Stomach (tissue), 9 donors: ENCODE measurements around the gene DUSP6. TPM values are rescaled to one million over a fixed set of nuclear protein-coding genes. Genes with fewer than 3 reads are reported as not detected.

Source experiments
- DNase-seq, 2 donors: peaks; one replicate each; pipeline versions ENCODE4 v3.0.0 to v3.0.0-alpha.2; 2013 to 2019
- H3K27ac ChIP-seq, 5 donors: fragments of 200-600 bp in 4 of 5; sonication (generic) in 4 of 5; one replicate each; pipeline ENCODE4 v1.5.1; 2013 to 2019; ENCODE audit warnings: mild to moderate bottlenecking in 1 of 5, moderate library complexity in 1 of 5
- H3K27me3 ChIP-seq, 3 donors: fragments of 200-600 bp; sonication (generic); one replicate each; pipeline ENCODE4 v1.5.1; 2017 to 2019; ENCODE audit warnings: mixed run types in 1 of 3
- H3K36me3 ChIP-seq, 4 donors: fragments of 200-600 bp; sonication (generic); 1 replicate in 3 of 4; 2 replicates in 1 of 4; pipeline ENCODE4 v1.5.1; 2016 to 2019
- H3K4me1 ChIP-seq, 4 donors: fragments of 200-600 bp; sonication (generic); one replicate each; pipeline ENCODE4 v1.5.1; 2016 to 2019
- H3K4me3 ChIP-seq, 4 donors: fragments of 200-600 bp; sonication (generic) in 3 of 4; one replicate each; pipeline ENCODE4 v1.5.1; 2016 to 2019; ENCODE audit warnings: mild to moderate bottlenecking in 1 of 4
- H3K9me3 ChIP-seq, 4 donors: fragments of 200-600 bp; sonication (generic); one replicate each; pipeline ENCODE4 v1.5.1; 2016 to 2019
- CTCF ChIP-seq, 7 experiments: fragments of 450-650 bp in 4 of 7; fragments of 200-600 bp in 3 of 7; sonication (generic) in 3 of 7; IDR thresholded peaks; one replicate each; pipeline ENCODE4 v1.5.1; 2016 to 2019; ENCODE audit warnings: antibody characterized with exemption in 7 of 7, control low read depth in 2 of 7, mild to moderate bottlenecking in 1 of 7
- EP300 ChIP-seq: sonication (generic); formaldehyde crosslinking; IDR thresholded peaks from one replicate; pipeline ENCODE4 v1.6.1; 2017; ENCODE audit warnings: antibody characterized with exemption
- POLR2A ChIP-seq, 4 donors: fragments of 450-650 bp; IDR thresholded peaks; one replicate each; pipeline ENCODE4 v1.6.1; 2016; ENCODE audit warnings: antibody characterized with exemption in 4 of 4, control low read depth in 2 of 4, mild to moderate bottlenecking in 1 of 4, moderate library complexity in 1 of 4
- POLR2AphosphoS5 ChIP-seq, 3 donors: sonication (generic); formaldehyde crosslinking; IDR thresholded peaks; one replicate each; pipeline ENCODE4 v1.6.1; 2016; ENCODE audit warnings: antibody characterized with exemption in 3 of 3
- WGBS, 5 donors: extraction: QIAGEN DNeasy Blood & Tissue Kit in 3 of 5; methylation state at CpG; one replicate each; pipeline versions ENCODE4 v1.1.5 to v1.1.7; 2013 to 2018; 5-methylcytosine and 5-hydroxymethylcytosine counted together
- intact Hi-C: fragments of 100-400 bp; cut with DNase I; formaldehyde crosslinking; loops from one replicate; pipeline ENCODE4 v1.15.1; 2023; ENCODE audit warnings: low total_unique reads
- polyA plus RNA-seq, 3 donors: library from polyadenylated mRNA; stranded (reverse); fragments of 200-250 nt; gene quantifications; one replicate each; pipeline ENCODE4 v1.2.3, GENCODE V29; 2013
- total RNA-seq, 5 donors: library from RNA; depleted of rRNA; stranded (reverse); fragments of >200 nt; gene quantifications; one replicate each; pipeline versions ENCODE4 v1.1.0 to v1.2.3, GENCODE V29; 2014 to 2016
- donor health status: healthy with polysubstance abuse.
- donor health status: Bipolar disorder and iron deficiency.
- donor health status: healthy.

Gene DUSP6
- total and polyA plus RNA-seq, 8 donors, result 11.3 to 105 (median 27.6) TPM

GRCh38 chr12:89335452-89336244, 16.7 kb downstream of the DUSP6 start:
- Histone ChIP-seq H3K27ac (no peak overlapping the region), H3K36me3 (no peaks in the 10 kb centered on the region)
- intact Hi-C loops, result no loop called here

GRCh38 chr12:89334548-89335169, 17.6 kb downstream of the DUSP6 start:
- intact Hi-C loops, result no loop called here
- no peaks in the 10 kb centered on the region for H3K36me3 ChIP-seq
- WGBS, 5 donors, result 50 to 68% (median 60%) methylated on average over 5 of the region's 5 CpGs
- H3K27ac ChIP-seq, result peak overlapping the region in 2 of 5 donors; percentile 5 to 18
- no peaks in the 10 kb centered on the region for H3K4me1 ChIP-seq
- peaks cover 0 to 10% (median 3%) of the 10 kb centered on the region in 4 donors for H3K9me3 ChIP-seq
- H3K4me3 ChIP-seq, result no peak overlapping the region
- no peaks in the 10 kb centered on the region for H3K27me3 ChIP-seq
- DNase-seq, result no peak
- TF ChIP-seq CTCF (IDR thresholded peaks at IDR 0.05) (no peak), POLR2AphosphoS5 (IDR thresholded peaks at IDR 0.05) (no peak), EP300 (no peak), POLR2A (IDR thresholded peaks at IDR 0.05) (no peak)

More at GRCh38 chr12:89335452-89336244, 16.7 kb downstream of the DUSP6 start:
- DNase-seq, result no peak
- Histone ChIP-seq H3K4me1 (no peaks in the 10 kb centered on the region), H3K4me3 (no peak overlapping the region), H3K9me3 (peaks cover 0 to 9% (median 3%) of the 10 kb centered on the region in 4 donors), H3K27me3 (no peaks in the 10 kb centered on the region)
- TF ChIP-seq POLR2A (IDR thresholded peaks at IDR 0.05) (no peak), POLR2AphosphoS5 (IDR thresholded peaks at IDR 0.05) (no peak), CTCF (IDR thresholded peaks at IDR 0.05) (no peak), EP300 (no peak)
- WGBS, 5 donors, result 52 to 65% (median 62%) methylated on average over 5 of the region's 5 CpGs

GRCh38 chr12:89333564-89334252, 18.6 kb downstream of the DUSP6 start:
- Histone ChIP-seq H3K4me3 (no peak overlapping the region), H3K27ac (peak overlapping the region in 2 of 5 donors; percentile 5 to 18), H3K9me3 (peaks cover 0 to 10% (median 3%) of the 10 kb centered on the region in 4 donors), H3K27me3 (no peaks in the 10 kb centered on the region), H3K4me1 (no peaks in the 10 kb centered on the region), H3K36me3 (no peaks in the 10 kb centered on the region)
- DNase-seq, result peak in 1 of 2 donors; percentile 69
- intact Hi-C loops, result no loop called here
- 71 to 89% (median 76%) methylated on average over 4 of the region's 4 CpGs for WGBS, 5 donors
- no peak for TF ChIP-seq POLR2AphosphoS5 (IDR thresholded peaks at IDR 0.05)
- no peak for TF ChIP-seq EP300
- TF ChIP-seq CTCF (IDR thresholded peaks at IDR 0.05), result no peak
- no peak for TF ChIP-seq POLR2A (IDR thresholded peaks at IDR 0.05)
